ENCODE measurements around the gene EMP2. TPM values are rescaled to one million over a fixed set of nuclear protein-coding genes. Genes with fewer than 3 reads are reported as not detected.

The EMP2 gene
- total RNA-seq, 1 donor from 2014 or later = 70.7 TPM

- Histone ChIP-seq H3K27me3 (no peaks in the 10 kb centered on the region), H3K36me3 (no peaks in the 10 kb centered on the region), H3K4me1 (no peaks in the 10 kb centered on the region), H3K9me3 (no peaks in the 10 kb centered on the region), H3K4me3 (no peak overlapping the region), H3K27ac (no peak overlapping the region)
- TF ChIP-seq CTCF (IDR thresholded peaks at IDR 0.05) (no peak), POLR2AphosphoS5 (IDR thresholded peaks at IDR 0.05; ENCODE audit: insufficient read depth in 1 of 2, low read depth in 1 of 2) (no peak), POLR2A (IDR thresholded peaks at IDR 0.05) (no peak)
- no peak for DNase-seq (ENCODE audit: extremely low spot score in 2 of 2)
- intact Hi-C loops (cut with DNase I) = no loop called here
These were observed 55.1 kb downstream of the EMP2 start for GRCh38 chr16:10525214-10525825.

GRCh38 chr16:10522966-10523365, 57.4 kb downstream of the EMP2 start:
- TF ChIP-seq POLR2A (IDR thresholded peaks at IDR 0.05) (no peak), POLR2AphosphoS5 (IDR thresholded peaks at IDR 0.05; ENCODE audit: insufficient read depth in 1 of 2, low read depth in 1 of 2) (no peak), CTCF (IDR thresholded peaks at IDR 0.05) (no peak)
- H3K36me3 ChIP-seq = no peaks in the 10 kb centered on the region
- H3K4me1 ChIP-seq = no peaks in the 10 kb centered on the region
- no peaks in the 10 kb centered on the region for H3K9me3 ChIP-seq
- no peak overlapping the region for H3K4me3 ChIP-seq
- H3K27ac ChIP-seq = no peak overlapping the region
- no peak for DNase-seq (ENCODE audit: extremely low spot score in 2 of 2)
- intact Hi-C loops (cut with DNase I) = no loop called here
- H3K27me3 ChIP-seq = no peaks in the 10 kb centered on the region

GRCh38 chr16:10521681-10522274, 58.6 kb downstream of the EMP2 start:
- TF ChIP-seq POLR2AphosphoS5 (IDR thresholded peaks at IDR 0.05; ENCODE audit: insufficient read depth in 1 of 2, low read depth in 1 of 2) (peak in 1 of 2 donors; percentile 13), POLR2A (IDR thresholded peaks at IDR 0.05) (no peak), CTCF (IDR thresholded peaks at IDR 0.05) (peak; percentile 25 to 81 (median 68))
- Histone ChIP-seq H3K36me3 (no peaks in the 10 kb centered on the region), H3K27ac (no peak overlapping the region), H3K4me1 (no peaks in the 10 kb centered on the region), H3K27me3 (no peaks in the 10 kb centered on the region), H3K4me3 (no peak overlapping the region), H3K9me3 (no peaks in the 10 kb centered on the region)
- no peak for DNase-seq (ENCODE audit: extremely low spot score in 2 of 2)
- intact Hi-C loops (cut with DNase I) = no loop called here

- intact Hi-C loops (cut with DNase I) = no loop called here
- Histone ChIP-seq H3K27me3 (no peaks in the 10 kb centered on the region), H3K9me3 (no peaks in the 10 kb centered on the region), H3K4me1 (no peaks in the 10 kb centered on the region), H3K4me3 (no peak overlapping the region), H3K36me3 (no peaks in the 10 kb centered on the region), H3K27ac (no peak overlapping the region)
- DNase-seq (ENCODE audit: extremely low spot score in 2 of 2) = no peak
- TF ChIP-seq POLR2A (IDR thresholded peaks at IDR 0.05) = no peak
- TF ChIP-seq POLR2AphosphoS5 (IDR thresholded peaks at IDR 0.05; ENCODE audit: insufficient read depth in 1 of 2, low read depth in 1 of 2) = no peak
- no peak for TF ChIP-seq CTCF (IDR thresholded peaks at IDR 0.05)
These were observed 59.4 kb downstream of the EMP2 start for GRCh38 chr16:10520869-10521578.

Measured in vagina (tissue), 2 donors.